GM18502 (cell line): ENCODE measurements around the gene TRIP12.
"Not testable (repeated sequence)": the region's sequence is repeated elsewhere in the genome, so short reads cannot be mapped to it uniquely, and the experiment has no call there.

ENCODE experiments used
- ATAC-seq: cut with Tn5 transposase; IDR thresholded peaks from one replicate; pipeline ENCODE4 v1.9.1; 2021; ENCODE audit warnings: mild to moderate bottlenecking; ENCODE audit not compliant: unreplicated experiment, poor library complexity

TRIP12 gene

DNA sequence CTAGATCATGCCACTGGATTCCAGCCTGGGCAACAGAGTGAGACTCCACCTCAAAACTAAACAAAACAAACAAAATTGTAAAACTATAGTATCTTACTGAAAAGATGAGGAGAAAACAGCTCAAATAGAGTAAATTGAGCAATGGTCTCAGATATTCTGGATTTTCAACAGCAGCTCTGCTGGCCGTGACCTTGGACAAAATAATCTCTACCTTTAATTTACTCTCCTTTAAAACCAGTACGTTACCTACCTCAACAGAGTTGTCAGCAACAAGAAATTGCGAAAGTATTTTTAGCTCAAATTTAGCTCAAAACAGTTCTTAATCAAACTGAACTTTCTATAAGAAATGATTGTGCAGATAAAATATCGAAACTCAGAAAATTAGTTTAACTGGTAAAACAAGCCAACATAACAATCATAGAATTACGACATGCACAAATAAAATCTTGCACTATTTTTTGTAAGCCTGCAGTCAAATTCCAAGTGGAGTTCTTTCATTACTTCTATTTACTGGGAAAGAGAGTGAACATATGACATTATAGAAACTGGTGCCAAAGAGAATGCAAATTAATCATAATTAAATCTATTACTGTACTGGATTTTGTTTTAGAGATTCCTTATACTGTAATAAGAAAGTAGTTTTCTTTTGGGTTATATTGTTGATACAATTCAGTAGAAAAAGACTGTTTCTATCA is 40.8 kb downstream of the TRIP12 start:
- ATAC-seq, result no peak

DNA sequence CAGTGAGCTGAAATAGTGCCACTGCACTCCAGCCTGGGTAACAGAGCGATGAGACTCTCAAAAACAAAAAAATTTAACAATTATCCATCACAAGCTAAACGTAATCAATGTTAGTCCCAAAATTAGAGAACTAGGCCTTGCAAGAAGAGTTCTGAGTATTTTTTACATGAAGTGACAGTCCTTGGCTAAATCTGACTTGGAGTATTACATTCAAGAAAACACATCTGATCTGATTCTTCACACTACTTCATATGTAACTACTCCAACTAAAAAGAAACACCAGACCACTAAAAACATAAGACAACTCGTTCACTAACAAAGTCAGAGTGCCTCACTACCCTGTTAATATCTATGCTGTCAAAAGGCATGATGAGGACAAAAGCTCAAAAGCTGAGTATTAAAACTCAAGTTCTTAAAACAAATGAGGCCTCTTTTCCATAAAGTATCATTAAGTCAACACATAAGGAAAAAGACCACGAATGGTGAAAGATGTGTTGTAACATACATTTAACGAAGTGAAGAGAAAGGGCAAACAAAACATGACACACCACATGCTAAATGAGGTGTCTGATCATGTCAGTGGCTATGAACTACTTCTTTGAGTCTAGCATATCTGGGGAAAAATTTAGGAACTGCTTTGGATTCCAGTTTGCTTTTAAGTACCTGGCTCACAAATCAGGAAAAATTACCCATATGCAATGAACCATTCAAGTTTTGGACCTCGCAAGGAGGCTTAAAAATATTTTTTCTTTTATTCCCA is 42.4 kb downstream of the TRIP12 start:
- ATAC-seq, result no peak

DNA sequence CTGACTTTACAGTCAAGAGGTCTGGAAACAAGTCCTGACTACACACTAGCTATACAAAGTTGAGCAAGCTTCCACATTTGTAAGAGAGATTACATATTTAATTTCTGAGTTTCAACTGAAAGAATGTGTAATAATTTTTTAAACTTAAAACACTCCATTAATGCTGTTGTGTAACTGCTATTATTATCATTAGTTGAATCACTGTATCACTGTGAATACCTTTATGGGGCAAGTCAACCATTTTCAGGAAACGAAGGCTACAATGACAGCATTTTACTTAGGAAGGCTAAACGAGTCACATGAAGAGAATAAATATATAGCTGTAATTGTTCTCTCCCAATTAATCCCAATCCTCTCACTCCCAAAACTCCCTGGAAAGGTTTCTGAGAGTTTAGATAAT is 46.3 kb downstream of the TRIP12 start:
- ATAC-seq, result no peak

DNA sequence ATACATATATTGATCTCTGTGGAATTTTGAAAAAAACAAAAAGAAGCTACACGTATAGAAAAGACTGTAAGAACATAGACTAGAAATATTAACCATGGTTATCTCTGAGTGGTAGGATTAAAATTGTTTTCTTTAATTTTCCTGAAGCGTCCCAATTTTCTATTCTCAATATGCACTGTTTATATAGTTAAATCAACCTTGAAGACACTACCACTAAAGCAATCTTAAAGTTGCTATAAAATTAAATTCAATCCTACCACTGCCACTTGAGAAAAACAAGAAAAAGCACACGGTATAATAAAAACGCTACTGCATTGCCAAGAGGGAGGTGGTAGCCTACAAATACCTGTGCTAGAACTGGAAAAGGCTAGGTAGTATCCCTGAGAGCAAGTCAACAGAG is 47.2 kb downstream of the TRIP12 start:
- no peak for ATAC-seq

DNA sequence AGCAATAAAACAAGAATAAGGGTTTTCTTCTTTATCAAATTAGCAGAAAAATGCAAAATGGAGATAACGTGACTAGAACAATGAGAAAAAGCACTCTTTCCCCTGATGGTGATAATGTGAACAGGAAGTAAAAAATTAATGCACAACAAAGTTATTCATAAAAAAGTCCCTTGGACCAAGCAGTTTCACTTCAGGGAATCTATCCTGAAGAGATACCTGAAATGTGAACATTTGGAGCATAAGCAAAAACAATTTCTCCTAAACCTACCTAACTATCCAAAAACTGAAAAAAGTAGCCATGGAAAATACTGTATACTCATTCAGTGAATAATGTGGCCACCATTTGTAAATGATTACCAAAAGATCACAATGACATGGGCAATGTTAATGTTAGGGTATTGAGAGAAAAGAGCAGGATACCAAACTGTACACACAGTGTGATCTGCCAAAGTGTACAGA is 48.7 kb downstream of the TRIP12 start:
- ATAC-seq, result peak; percentile 78

DNA sequence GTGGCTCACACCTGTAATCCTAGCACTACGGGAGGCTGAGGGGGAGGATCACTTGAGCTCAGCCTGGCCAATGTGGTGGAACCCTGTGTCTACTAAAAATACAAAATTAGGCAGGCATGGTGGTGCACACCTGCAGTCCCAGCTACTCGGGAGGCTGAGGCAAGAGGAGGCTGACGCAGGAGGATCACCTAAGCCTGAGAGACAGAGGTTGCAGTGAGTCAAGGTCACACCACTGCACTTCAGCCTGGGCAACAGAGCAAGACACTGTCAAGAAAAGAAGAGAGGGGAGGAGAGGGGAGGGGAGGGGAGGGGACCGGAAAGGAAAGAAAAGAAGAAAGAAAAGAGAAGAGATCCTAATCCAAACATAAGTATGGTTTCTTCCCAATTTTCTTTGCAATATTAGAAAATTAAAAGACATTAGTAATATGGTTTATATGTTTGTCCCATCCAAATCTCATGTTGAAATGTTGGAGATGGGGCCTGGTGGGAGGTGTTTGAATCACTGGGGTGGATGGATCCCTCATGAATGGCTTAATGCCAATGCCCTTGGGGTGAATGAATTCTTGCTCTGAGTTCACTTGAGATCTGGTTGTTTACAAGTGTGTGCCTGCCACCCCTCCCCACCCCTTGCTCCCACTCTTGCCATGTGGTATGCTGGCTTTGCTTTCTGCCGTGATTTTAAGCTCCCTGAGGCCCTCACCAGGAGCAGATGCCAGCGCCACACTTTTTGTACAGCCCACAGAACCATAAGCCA is 50.7 kb downstream of the TRIP12 start:
- no peak for ATAC-seq

DNA sequence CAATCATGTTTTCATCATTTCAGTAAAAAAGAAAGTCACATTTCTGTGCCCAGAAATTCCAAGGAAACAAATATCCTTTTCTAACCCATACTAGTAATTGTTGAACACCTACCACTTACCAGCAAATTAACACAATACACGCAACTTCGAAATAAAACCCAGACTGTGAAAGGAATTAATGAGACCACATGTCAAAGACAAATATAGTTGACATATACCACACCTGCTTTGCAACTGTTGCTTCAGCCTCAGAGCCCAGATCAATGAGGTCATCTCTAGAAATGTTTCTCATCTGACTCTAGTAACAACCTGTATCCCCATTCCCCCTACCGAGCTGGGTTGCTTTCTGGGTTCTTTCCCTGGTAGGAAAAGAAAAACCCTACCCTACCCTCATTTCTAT is 52.6 kb downstream of the TRIP12 start:
- no peak for ATAC-seq

DNA sequence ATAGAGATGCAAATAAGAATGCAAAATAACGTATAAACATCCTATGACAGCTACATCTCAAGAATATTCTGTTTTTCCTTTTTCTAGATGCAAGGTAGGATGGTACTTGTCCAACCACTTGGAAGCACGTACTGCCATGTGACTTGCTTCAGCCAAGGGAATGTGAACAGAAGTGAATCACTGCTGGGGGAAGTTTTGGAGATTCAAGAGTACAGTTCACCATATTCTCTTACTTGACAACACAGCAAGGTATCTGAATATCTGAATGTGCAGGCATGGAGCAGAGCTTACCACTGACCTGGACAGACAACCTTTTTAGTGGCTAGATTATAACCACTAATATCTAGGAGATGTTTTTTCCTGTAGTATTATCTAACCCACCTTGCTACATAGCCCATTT is 53.0 kb downstream of the TRIP12 start:
- ATAC-seq, result no peak

DNA sequence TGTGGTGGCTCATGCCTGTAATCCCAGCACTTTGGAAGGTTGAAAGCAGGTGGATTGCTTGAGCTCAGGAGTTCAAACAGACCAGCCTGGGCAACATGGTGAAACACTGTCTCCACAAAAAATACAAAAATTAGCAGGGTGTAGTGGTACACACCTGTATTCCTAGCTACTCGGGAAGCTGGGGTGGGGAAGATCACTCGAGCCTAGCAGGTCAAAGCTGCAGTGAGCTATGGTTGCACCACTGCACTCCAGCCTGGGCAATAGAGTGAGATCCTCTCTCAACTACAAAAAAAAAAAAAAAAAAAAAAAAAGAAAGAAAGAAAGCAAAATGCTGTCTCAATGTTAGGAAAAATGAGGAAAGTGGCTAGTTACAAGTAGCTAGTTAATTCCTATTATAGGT is 56.8 kb downstream of the TRIP12 start:
- no peak for ATAC-seq

DNA sequence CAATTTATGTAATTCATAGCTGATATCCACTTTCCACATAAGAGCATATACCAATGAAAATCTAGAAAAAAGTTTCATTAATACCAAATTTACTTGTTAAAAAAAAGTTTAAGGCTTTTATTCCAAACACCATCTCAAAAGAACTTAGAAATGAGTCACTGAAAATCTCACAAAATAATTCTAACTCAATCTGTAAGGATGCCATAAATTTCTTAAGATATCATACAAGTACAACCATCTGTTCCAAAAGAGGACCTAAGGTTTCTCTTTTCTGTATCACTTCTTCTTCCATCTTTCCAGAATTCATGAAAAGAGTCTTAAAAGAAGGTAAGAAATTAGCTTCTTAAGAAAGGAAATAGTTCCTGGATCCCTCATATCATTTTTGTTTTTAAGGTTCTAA is 60.4 kb downstream of the TRIP12 start:
- no peak for ATAC-seq

DNA sequence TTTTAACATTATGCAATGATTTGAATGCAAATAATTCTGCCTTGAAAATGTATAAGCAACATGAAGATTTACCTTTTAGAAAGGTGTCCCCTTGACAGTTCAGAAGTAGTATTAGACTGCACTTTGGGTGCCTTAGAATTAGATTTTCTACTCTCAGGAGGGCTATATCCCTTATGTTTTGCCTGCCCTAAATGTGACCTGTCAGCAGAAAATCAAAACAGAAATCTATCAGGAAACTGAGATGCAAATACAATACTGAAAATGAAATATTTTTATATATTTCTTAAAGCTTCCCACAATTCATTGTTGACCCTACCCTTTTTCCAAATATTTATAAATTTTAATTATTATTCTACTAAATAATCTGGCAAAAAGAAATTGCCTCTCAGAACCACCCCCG is 61.5 kb downstream of the TRIP12 start:
- no peak for ATAC-seq

DNA sequence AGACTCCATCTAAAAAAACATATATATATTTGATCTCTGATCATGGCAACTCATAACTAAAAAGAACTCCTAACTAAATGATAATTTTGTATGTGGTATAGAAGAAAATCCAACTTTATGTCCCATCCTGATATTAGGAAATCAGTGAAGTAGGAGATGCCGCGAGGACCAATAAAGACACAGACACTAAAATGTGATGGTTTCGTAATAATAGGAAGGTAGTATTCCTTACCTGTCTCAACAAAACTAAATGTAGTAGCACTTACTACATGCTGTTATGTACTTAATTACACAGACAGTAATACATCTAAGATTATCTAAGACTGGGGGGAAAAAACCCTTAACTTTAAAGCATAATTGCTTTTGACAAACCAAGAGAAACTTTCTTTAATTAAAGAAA is 63.5 kb downstream of the TRIP12 start:
- no peak for ATAC-seq

DNA sequence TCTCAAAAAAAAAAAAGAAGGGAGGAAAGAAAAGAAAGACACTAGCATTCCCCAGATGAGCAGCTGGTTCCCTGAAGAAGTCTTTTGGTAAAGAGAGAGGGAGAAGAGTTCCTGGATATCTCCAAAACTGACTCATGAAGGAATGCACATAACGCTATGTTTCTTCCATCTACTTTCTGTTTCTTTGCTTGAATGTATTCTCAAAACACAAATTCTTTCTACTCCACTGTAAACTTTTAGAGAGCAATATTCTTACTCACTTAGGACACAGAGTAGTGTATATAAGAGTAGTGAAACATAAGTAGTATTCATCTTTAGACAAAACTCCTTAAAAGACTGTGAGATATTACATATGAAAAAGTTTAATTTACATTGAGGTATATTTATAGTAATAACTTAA is 64.2 kb downstream of the TRIP12 start:
- ATAC-seq, result no peak

DNA sequence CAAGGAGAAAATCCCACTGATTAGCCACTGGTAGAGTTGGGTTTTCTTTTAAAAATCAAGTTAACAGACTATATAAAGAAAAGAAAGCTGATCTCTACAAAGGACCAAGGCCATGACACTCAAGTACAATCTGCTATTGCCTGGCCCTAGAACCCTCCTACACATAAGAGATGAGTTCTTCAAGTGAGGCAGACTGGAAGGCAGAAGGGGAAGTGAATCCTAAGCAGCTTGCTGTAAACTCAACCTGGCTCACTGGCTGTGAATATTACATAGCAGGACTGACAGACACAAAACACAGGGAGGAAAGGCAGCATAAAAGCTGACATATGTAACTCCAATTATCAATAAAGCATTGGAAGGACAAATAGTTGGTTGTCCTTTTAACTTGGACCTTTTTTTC is 65.4 kb downstream of the TRIP12 start:
- peak; percentile 92 for ATAC-seq

DNA sequence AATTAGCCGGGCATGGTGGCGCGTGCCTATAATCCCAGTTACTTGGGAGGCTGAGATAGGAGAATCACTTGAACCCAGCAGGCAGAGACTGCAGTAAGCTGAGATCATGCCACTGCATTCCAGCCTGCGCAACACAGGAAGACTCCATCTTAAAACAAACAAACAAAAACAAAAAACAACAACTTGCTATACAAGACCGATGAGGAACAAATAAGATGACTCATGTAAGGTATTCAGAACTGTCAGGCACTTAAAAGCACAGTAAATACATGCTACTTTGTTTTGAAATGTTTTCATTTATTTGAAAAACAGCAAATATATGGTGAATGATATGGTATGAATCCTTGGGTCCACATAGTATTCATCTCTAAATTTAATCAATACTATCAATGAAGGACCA is 66.7 kb downstream of the TRIP12 start:
- ATAC-seq, result no peak

DNA sequence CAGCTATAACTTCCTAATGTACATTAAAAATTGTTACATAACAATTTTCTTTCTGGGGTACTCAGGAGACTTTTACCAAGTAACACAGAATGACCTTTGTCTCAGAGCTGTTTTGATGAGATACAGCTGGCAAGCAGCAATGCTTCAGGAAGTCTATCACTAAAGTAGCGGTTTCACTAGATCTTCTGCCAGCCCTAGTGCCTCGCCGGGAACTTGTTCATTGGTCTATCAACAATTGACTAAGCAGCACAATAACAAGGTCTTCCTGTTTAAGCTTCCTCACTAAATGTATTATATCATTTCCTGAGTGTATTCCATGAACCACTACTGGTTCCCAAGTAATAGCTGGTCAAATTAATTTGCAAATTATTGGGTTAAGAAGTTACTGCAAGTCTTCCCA is 69.2 kb downstream of the TRIP12 start:
- ATAC-seq, result peak; percentile 77

DNA sequence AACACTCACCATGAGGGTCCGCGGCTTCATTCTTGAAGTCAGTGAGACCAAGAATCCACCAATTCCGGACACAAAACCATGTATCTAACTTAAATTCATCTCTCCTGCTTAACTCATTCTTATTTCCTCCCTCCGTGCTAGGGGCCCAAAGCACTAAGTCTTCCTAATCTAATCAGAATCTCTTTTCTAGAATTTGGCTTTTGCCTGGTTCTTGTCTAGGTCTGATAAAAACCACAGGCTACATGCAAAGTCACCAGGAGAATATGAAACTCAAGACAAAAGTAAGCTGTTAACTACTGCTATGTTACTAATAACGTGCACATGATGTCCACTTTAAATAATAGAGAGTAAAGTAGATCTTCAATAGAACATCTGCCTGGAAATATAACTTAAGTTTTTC is 69.9 kb downstream of the TRIP12 start:
- no peak for ATAC-seq

DNA sequence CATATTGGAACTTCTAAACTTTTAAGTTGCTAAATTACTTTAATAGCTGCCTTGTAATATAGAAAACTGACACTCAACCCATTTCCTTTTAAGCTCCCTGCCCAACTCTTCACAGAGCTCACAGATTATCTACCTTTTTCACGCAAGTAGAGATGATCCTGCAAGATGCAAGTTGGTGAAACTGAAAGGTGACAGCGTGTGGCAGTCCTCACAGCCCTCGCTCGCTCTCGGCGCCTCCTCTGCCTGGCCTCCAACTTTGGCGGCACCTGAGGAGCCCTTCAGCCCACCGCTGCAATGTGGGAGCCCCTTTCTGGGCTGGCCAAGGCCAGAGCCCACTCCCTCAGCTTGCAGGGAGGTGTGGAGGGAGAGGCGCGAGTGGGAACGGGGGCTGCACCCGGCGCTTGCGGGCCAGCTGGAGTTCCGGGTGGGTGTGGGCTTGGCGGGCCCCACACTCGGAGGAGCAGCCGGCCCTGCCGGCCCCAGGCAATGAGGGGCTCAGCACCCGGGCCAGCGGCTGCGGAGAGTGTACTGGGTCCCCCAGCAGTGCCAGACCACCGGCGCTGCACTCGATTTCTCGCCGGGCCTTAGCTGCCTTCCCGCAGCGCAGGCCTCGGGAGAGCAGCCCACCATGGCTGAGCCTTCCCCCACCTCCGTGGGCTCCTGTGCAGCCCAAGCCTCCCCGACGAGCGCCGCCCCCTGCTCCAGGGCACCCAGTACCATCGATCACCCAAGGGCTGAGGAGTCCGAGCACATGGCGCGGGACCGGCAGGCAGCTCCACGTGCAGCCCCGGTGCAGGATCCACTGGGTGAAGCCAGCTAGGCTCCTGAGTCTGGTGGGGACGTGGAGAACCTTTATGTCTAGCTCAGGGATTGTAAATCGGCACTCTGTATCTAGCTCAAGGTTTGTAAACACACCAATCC is 71.2 kb downstream of the TRIP12 start:
- ATAC-seq, result not testable (repeated sequence)

DNA sequence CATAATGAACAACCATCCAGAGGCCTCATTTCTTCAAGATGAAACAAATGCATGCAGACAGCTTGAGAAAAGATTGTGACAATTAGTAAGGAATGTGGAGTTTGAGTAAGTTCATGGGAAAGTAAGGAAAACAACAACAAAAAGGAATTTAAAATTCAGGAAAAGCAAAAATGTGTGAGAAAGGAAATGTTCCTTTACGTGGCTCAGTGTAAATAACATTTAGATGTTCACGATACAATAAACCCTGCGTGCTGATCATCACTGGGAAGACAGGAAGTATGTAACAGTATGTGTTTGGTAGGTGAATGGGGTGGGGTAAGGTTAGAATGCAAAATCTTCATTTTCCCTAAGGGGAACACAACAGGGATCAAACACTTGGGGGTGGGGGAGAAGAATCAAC is 72.7 kb downstream of the TRIP12 start:
- no peak for ATAC-seq

DNA sequence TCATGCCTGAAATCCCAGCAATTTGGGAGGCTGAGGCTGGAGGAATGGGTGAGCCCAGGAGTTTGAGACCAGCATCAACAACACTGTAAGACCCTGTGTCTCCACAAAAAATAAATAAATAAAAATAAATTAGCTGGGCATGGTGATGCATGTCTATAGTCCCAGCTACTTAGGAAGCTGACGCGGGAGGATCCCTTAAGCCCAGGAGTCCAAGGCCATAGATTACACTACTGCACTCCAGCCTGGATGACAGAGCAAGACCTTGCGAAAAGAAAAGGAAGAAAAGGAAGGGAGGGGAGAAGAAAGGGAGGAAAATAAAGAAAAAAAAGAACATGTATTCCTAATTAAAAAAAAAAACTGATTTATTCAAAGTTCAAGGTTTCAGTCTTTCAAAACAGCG is 78.2 kb downstream of the TRIP12 start:
- no peak for ATAC-seq
